Fibroblast of mammary gland (primary cell): Measurements from ENCODE around the gene LRRC8E.

Experiments
- DNase-seq: peaks from one replicate; pipeline ENCODE4 v3.0.0-alpha.2; 2010; ENCODE audit warnings: low read depth
- H3K4me3 ChIP-seq: 2 replicates; pipeline ENCODE4 v1.5.1; 2011; ENCODE audit warnings: low read depth, mild to moderate bottlenecking, low read length, moderate library complexity; ENCODE audit not compliant: control insufficient read depth
- TF ChIP-seq, protein P1 (sequence below): conservative IDR thresholded peaks from 2 replicates; pipeline ENCODE4 v1.5.1; 2011; ENCODE audit warnings: low read depth, low read length, inconsistent platforms; ENCODE audit not compliant: control insufficient read depth, insufficient read depth

Gene LRRC8E

DNA sequence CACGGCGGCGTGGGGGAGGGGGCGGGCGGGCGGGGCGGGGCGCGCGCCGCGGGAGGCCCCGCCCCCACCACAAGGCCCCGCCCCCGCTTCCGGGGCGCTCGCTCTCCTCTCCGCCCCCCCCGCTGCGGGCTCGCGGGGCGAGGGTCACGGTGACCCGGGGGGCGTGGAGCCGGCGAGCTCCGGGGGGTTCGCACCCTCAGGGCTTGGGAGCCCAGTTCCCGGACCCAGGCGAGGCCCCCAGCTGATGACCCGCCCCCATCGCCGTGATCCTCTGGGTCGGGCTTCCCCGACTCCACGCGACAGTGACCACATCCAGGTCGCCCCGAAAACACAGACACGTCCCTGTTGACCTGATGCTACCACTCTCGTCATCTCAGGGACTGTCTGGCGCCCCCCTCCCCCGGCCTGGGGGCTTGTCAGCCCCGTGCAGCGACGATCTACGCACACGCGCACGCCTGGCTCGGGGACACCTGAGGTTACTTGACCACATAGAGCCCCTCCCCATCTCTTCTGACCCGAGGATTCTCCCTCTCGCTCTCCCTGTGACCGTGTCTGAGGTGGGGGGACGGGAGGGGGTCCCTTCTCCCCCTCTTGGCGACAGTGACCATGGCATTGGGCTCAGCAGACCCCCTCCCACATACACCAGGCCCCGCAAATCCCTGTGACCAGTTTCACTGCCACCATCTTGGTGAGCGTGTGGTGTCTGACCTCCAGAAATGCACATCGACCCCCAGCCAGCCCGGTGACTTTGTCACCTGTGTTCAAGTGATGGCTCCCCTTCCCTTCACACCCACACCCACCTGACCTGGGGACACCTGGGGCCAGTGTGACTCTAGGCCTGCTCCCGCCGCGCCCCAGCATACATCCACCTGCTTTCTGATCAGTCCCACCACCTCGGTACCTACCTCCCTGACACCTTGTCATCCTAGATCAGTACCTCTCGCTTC, 16.0 kb downstream of the LRRC8E start:
- H3K4me3 ChIP-seq = peak overlapping the region; percentile 81
- TF ChIP-seq, protein P1, sequence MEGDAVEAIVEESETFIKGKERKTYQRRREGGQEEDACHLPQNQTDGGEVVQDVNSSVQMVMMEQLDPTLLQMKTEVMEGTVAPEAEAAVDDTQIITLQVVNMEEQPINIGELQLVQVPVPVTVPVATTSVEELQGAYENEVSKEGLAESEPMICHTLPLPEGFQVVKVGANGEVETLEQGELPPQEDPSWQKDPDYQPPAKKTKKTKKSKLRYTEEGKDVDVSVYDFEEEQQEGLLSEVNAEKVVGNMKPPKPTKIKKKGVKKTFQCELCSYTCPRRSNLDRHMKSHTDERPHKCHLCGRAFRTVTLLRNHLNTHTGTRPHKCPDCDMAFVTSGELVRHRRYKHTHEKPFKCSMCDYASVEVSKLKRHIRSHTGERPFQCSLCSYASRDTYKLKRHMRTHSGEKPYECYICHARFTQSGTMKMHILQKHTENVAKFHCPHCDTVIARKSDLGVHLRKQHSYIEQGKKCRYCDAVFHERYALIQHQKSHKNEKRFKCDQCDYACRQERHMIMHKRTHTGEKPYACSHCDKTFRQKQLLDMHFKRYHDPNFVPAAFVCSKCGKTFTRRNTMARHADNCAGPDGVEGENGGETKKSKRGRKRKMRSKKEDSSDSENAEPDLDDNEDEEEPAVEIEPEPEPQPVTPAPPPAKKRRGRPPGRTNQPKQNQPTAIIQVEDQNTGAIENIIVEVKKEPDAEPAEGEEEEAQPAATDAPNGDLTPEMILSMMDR = no peak
- DNase-seq = no peak

DNA sequence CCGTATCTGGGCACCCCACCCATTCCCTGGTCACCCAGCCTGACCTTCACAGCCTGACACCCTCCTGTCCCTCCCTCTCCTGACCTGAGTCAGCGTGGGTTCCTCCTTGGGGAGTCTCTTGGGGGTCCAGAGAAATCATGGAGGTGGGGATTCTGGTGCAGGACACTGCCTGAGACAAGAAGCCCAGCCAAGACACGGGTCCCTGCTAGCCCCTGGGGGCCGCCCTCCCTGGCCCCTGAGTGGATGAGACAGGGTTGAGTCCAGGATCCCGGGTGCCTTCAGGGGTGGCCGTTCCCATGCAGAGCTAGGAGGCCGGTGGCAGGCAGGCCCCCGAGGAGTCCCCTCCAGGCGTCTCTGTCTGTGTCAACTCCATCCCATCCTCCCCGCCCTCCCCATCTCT, 17.0 kb downstream of the LRRC8E start:
- DNase-seq = no peak

DNA sequence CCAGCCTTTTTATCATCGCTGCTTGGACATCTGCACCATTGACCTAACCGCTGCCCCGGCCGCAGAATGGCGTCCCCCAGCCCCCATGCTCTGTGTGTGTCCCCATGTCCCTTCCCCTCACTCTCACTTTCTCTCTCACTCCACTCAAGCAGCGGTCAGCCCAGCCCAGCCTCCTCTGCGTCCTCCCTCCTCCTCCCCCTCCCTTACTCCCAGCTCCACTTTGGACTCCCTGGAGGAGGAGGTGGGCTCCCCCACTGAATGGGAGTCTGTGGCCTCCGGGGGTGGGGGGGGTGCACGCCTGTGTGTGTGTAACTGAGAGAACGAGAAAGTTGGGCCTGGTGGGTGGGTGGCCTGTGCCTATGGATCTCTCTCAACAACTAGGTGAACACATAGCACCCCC, 17.5 kb downstream of the LRRC8E start:
- DNase-seq = no peak
- H3K4me3 ChIP-seq = no peak overlapping the region
- TF ChIP-seq, protein P1 = no peak

More for the DNA sequence above, 17.0 kb downstream of the LRRC8E start:
- TF ChIP-seq, protein P1 = no peak
- peak overlapping the region; percentile 81 for H3K4me3 ChIP-seq

DNA sequence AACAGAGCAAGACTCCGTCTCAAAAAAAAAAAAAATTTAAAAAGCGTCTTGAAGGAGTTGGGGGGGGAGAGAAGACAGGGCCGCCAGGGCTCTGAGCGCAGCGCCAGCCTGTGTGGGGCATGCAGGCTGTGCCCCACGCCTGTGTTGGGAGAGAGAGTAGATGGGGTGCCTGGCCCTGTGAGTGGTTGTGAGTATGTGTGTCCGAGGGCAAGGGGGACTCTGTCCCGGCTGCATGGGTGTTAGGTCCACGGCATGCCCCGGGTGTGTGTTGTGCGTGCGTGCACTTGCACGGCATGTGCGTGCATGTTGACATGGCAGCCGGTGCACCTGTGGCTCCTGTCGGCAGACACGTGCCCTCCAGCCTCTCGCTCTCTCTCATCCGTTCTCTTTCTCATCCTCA, 18.8 kb downstream of the LRRC8E start:
- DNase-seq = no peak
- TF ChIP-seq, protein P1 = no peak
- H3K4me3 ChIP-seq = no peak overlapping the region

DNA sequence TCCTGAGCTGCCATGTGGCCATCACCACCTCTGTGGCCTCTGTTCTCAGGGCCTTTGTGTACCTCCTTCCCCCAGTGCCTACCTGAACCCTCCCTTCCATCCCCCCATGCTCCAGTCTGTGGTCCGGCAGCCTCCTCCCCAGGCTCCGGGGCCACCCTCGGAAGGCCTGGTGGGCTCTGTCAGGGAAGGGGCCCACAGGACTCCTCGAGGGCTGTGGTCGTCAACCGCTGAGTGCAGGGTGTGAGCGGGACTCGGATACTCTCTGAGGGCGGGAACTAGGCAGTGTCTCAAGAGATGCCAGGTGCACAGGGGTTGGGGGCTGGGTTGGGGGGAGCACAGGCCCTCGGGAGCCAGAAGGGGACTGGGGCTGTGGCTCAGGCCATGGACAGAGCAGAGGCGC, 19.2 kb downstream of the LRRC8E start:
- DNase-seq = no peak
- no peak overlapping the region for H3K4me3 ChIP-seq
- TF ChIP-seq, protein P1 = no peak

DNA sequence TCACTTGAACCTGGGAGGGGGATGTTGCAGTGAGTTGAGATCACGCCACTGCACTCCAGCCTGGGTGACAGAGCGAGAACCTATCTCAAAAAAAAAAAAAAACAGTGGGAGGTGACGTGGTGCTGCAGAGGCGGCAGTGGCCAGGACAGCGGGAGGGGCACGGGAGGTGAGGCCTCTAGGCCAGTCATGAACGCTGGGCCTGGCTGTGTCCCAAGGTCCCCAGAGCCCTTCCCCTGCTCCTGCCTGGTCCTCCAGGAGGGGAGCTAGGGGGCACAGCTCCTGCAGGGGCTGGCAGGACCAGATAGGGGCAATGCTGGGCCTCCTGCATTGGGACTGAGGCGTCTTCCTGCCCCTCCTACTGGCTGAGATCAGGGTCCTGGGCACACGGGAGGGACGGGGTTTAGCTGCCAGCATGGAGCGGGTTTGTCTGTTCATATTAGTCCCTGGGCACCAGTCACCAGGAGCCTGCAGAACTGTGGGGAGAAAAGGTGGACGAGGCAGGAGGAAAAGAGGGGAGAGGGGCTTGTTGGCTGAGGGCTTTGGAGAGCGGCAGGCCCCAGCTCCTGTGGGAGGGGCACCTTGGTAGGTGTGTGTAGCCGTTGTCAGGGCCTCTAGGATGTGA, 19.9 kb downstream of the LRRC8E start:
- no peak overlapping the region for H3K4me3 ChIP-seq
- no peak for DNase-seq
- TF ChIP-seq, protein P1 = no peak
